Tibial nerve (tissue), 4 donors: ENCODE results near the gene MRPL52.

ENCODE experiments used
- EP300 ChIP-seq, 2 donors: sonication (generic); formaldehyde crosslinking; IDR thresholded peaks; one replicate each; pipeline ENCODE4 v1.6.1; 2017; ENCODE audit warnings: antibody characterized with exemption in 2 of 2, mild to moderate bottlenecking in 1 of 2
- TF ChIP-seq, protein P1 (sequence below), 5 experiments: fragments of 200-600 bp in 3 of 5; fragments of 450-650 bp in 2 of 5; sonication (generic) in 3 of 5; IDR thresholded peaks; one replicate each; pipeline ENCODE4 v1.5.1; 2016 to 2019; ENCODE audit warnings: antibody characterized with exemption in 5 of 5, mild to moderate bottlenecking in 3 of 5, moderate library complexity in 2 of 5

DNA sequence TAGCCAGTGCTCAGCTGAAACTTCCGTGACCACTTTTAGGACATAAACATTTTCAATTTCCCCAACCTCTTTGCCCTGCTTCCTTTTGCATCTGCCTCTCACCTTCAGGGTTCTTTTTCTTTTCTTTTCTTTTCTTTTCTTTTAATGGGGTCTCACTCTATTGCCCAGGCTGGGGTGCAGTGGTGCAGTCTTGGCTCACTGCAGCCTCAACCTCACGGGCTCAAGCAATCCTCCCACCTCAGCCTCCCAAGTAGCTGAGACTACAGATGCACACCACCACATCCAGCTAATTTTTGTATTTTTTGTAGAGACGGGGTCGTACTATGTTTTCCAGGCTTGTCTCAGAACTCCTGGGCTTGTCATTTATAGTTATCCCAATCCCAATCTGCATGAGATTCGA is 37.2 kb downstream of the MRPL52 start:
- TF ChIP-seq, protein P1, sequence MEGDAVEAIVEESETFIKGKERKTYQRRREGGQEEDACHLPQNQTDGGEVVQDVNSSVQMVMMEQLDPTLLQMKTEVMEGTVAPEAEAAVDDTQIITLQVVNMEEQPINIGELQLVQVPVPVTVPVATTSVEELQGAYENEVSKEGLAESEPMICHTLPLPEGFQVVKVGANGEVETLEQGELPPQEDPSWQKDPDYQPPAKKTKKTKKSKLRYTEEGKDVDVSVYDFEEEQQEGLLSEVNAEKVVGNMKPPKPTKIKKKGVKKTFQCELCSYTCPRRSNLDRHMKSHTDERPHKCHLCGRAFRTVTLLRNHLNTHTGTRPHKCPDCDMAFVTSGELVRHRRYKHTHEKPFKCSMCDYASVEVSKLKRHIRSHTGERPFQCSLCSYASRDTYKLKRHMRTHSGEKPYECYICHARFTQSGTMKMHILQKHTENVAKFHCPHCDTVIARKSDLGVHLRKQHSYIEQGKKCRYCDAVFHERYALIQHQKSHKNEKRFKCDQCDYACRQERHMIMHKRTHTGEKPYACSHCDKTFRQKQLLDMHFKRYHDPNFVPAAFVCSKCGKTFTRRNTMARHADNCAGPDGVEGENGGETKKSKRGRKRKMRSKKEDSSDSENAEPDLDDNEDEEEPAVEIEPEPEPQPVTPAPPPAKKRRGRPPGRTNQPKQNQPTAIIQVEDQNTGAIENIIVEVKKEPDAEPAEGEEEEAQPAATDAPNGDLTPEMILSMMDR (IDR thresholded peaks at IDR 0.05), result no peak
- TF ChIP-seq EP300 (IDR thresholded peaks at IDR 0.05), result no peak
